NCI-H524 treated with DMSO at 0.1 percent for 48 hours (cell line): Measurements from ENCODE around the gene TM2D3.

ENCODE experiments used
- DNase-seq: peaks from one replicate; lab custom pipeline; 2025; lab: John Stamatoyannopoulos, UW

TM2D3 gene

GRCh38 chr15:101652098-101652785, at the start of gene TM2D3:
TSS of gene TM2D3 (minus strand) at chr15:101652381. CDS start at chr15:101652361, 20 bp downstream.
- DNase-seq, result peak; percentile 53

- DNase-seq, result no peak
Measured at GRCh38 chr15:101698314-101698713, 46.1 kb upstream of the TM2D3 start.

GRCh38 chr15:101697488-101697887, 45.3 kb upstream of the TM2D3 start:
- no peak for DNase-seq

- no peak for DNase-seq
Measured at GRCh38 chr15:101696829-101697228, 44.6 kb upstream of the TM2D3 start.

GRCh38 chr15:101694261-101694660, 42.1 kb upstream of the TM2D3 start:
- no peak for DNase-seq

- DNase-seq, result no peak
Measured at GRCh38 chr15:101692801-101693598, 40.8 kb upstream of the TM2D3 start.

GRCh38 chr15:101689901-101690300, 37.7 kb upstream of the TM2D3 start:
- no peak for DNase-seq

GRCh38 chr15:101686718-101687117, 34.5 kb upstream of the TM2D3 start:
- DNase-seq, result no peak

- no peak for DNase-seq
Measured at GRCh38 chr15:101684877-101685276, 32.7 kb upstream of the TM2D3 start.

GRCh38 chr15:101684384-101684783, 32.2 kb upstream of the TM2D3 start:
- no peak for DNase-seq

GRCh38 chr15:101679806-101680205, 27.6 kb upstream of the TM2D3 start:
- no peak for DNase-seq

- DNase-seq, result peak; percentile 91
Measured at GRCh38 chr15:101676921-101677329, 24.7 kb upstream of the TM2D3 start.

- DNase-seq, result no peak
Measured at GRCh38 chr15:101675796-101676582, 23.8 kb upstream of the TM2D3 start.

GRCh38 chr15:101675015-101675414, 22.8 kb upstream of the TM2D3 start:
- no peak for DNase-seq

GRCh38 chr15:101672298-101672697, 20.1 kb upstream of the TM2D3 start:
- no peak for DNase-seq

GRCh38 chr15:101669744-101670143, 17.6 kb upstream of the TM2D3 start:
- no peak for DNase-seq

- no peak for DNase-seq
Measured at GRCh38 chr15:101667881-101668280, 15.7 kb upstream of the TM2D3 start.

- DNase-seq, result no peak
Measured at GRCh38 chr15:101664303-101664913, 12.2 kb upstream of the TM2D3 start.

GRCh38 chr15:101662203-101662602, 10.0 kb upstream of the TM2D3 start:
- no peak for DNase-seq

- DNase-seq, result no peak
Measured at GRCh38 chr15:101660005-101660404, 7.8 kb upstream of the TM2D3 start.

- DNase-seq, result no peak
Measured at GRCh38 chr15:101657968-101658784, 6.0 kb upstream of the TM2D3 start.
